Endothelial cell of umbilical vein (primary cell): Measurements from ENCODE around the gene SMAD2. TPM values are rescaled to one million over a fixed set of nuclear protein-coding genes. Genes with fewer than 3 reads are reported as not detected.

Experiments used
- BruUV-seq: library from RNA; stranded (reverse); fragments of 400-500 nt; replicated peaks from 2 replicates; lab custom pipeline; 2021; lab: Mats Ljungman, UMichigan
- CTCF ChIA-PET: fragments of 300-600, 350-600 bp; sonication (Branson Sonifier 250); formaldehyde crosslinking; loops from one replicate; lab custom pipeline; 2021; ENCODE audit warnings: antibody characterized with exemption, inconsistent platforms; lab: Charles Lee
- POLR2A ChIA-PET: fragments of 300-600, 350-600 bp; sonication (Branson Sonifier 250); formaldehyde crosslinking; loops from one replicate; lab custom pipeline; 2021; ENCODE audit warnings: antibody characterized with exemption, inconsistent platforms; lab: Charles Lee
- DNase-seq: peaks from one replicate; pipeline ENCODE4 v3.0.0-alpha.2; 2011; ENCODE audit warnings: low read depth, low spot score
- FAIRE-seq: peaks from 2 replicates; lab custom pipeline; 2011; peaks lifted over from hg19 to GRCh38; lab: Jason Lieb, UNC
- H2AFZ ChIP-seq: 2 replicates; pipeline ENCODE4 v1.6.0; 2012; ENCODE audit warnings: low read depth, low read length, control low read depth, inconsistent platforms
- H3K27ac ChIP-seq: 2 replicates; pipeline ENCODE4 v1.5.1; 2011; ENCODE audit warnings: low read depth, mild to moderate bottlenecking, control low read depth, low read length, moderate library complexity; ENCODE audit not compliant: insufficient read depth
- H3K27me3 ChIP-seq, 2 experiments: 2 replicates each; pipeline versions ENCODE4 v1.6.0 to v1.6.1; 2011; ENCODE audit warnings: low read length in 2 of 2, mixed read lengths in 1 of 2; ENCODE audit not compliant: control insufficient read depth in 2 of 2, insufficient read depth in 2 of 2
- H3K36me3 ChIP-seq, 2 experiments: 2 replicates in 1 of 2; 3 replicates in 1 of 2; pipeline ENCODE4 v1.5.1; 2011; ENCODE audit warnings: low read length in 2 of 2, mild to moderate bottlenecking in 1 of 2, moderate library complexity in 1 of 2; ENCODE audit not compliant: control insufficient read depth in 2 of 2, insufficient read depth in 2 of 2; ENCODE audit errors: extremely low read depth in 1 of 2
- H3K4me1 ChIP-seq: 3 replicates; pipeline ENCODE4 v1.5.1; 2011; ENCODE audit warnings: mild to moderate bottlenecking, low read length; ENCODE audit not compliant: control insufficient read depth, insufficient read depth; ENCODE audit errors: extremely low read depth
- H3K4me2 ChIP-seq: 2 replicates; pipeline ENCODE4 v1.6.1; 2011; ENCODE audit warnings: low read length, control low read depth, mixed read lengths; ENCODE audit not compliant: insufficient read depth
- H3K4me3 ChIP-seq, 3 experiments: fragments of 200-600 bp in 1 of 3; sonication (generic), shearing (Covaris generic) in 1 of 3; replicated peaks in 1 of 3; 2 replicates each; pipeline ENCODE4 v1.5.1; 2011 to 2016; ENCODE audit warnings: control low read depth in 3 of 3, low read length in 3 of 3, mild to moderate bottlenecking in 2 of 3, inconsistent platforms in 1 of 3, low read depth in 1 of 3, moderate library complexity in 1 of 3; ENCODE audit not compliant: insufficient read depth in 1 of 3
- H3K79me2 ChIP-seq: 2 replicates; pipeline ENCODE4 v1.6.0; 2012; ENCODE audit warnings: low read length, inconsistent platforms; ENCODE audit not compliant: control insufficient read depth, insufficient read depth
- H3K9ac ChIP-seq: replicated peaks from 2 replicates; pipeline ENCODE3; 2011; ENCODE audit warnings: low read length, control low read depth; ENCODE audit not compliant: insufficient read depth; ENCODE audit errors: extremely low read depth
- H3K9me1 ChIP-seq: replicated peaks from 3 replicates; pipeline ENCODE4 v1.6.0; 2011; ENCODE audit warnings: mild to moderate bottlenecking, low read length; ENCODE audit not compliant: control insufficient read depth, insufficient read depth; ENCODE audit errors: extremely low read depth
- H3K9me3 ChIP-seq: replicated peaks from 2 replicates; pipeline ENCODE4 v1.5.1; 2012; ENCODE audit warnings: low read length, inconsistent platforms; ENCODE audit not compliant: control insufficient read depth, insufficient read depth
- H4K20me1 ChIP-seq: replicated peaks from 2 replicates; pipeline ENCODE3; 2011; ENCODE audit warnings: mild to moderate bottlenecking, low read length; ENCODE audit not compliant: control insufficient read depth, insufficient read depth; ENCODE audit errors: extremely low read depth
- EZH2 ChIP-seq: IDR thresholded peaks from 2 replicates; pipeline ENCODE4 v1.6.1; 2012; ENCODE audit warnings: borderline replicate concordance, low read depth, mild to moderate bottlenecking, moderate library complexity, low read length, inconsistent platforms; ENCODE audit not compliant: severe bottlenecking
- FOS ChIP-seq: IDR thresholded peaks from 2 replicates; pipeline ENCODE4 v1.6.1; 2011; ENCODE audit warnings: mild to moderate bottlenecking, low read length, moderate library complexity, borderline replicate concordance; ENCODE audit not compliant: insufficient read depth
- GATA2 ChIP-seq: IDR thresholded peaks from 2 replicates; pipeline ENCODE4 v1.7.0; 2011; ENCODE audit warnings: low read depth, mild to moderate bottlenecking, moderate library complexity, mixed read lengths, low read length; ENCODE audit not compliant: insufficient read length, insufficient read depth
- JUN ChIP-seq: IDR thresholded peaks from 2 replicates; pipeline ENCODE4 v1.6.1; 2011; ENCODE audit warnings: borderline replicate concordance, low read depth; ENCODE audit not compliant: insufficient read length, insufficient read depth
- MYC ChIP-seq: IDR thresholded peaks from one replicate; pipeline ENCODE4 v1.6.1; 2011; ENCODE audit warnings: mild to moderate bottlenecking, low read depth, low read length
- POLR2A ChIP-seq: IDR thresholded peaks from 2 replicates; pipeline ENCODE4 v1.6.1; 2012; ENCODE audit warnings: low read depth, mild to moderate bottlenecking, control low read depth, low read length
- POLR2AphosphoS5 ChIP-seq: IDR thresholded peaks from 2 replicates; pipeline ENCODE4 v1.6.1; 2012; ENCODE audit warnings: low read depth, mild to moderate bottlenecking, control low read depth, low read length, moderate library complexity; ENCODE audit not compliant: insufficient read depth
- dilution Hi-C: fragments of 300-500 bp; cut with MboI; formaldehyde crosslinking; loops from one replicate; pipeline ENCODE4 v1.15.0; 2019; ENCODE audit warnings: low sequenced_read_pairs; ENCODE audit not compliant: extremely low pct_ligation_motif_present
- intact Hi-C: fragments of 100-400 bp; cut with micrococcal nuclease; formaldehyde crosslinking; loops from one replicate; pipeline ENCODE4 v1.10.0; 2022
- polyA plus RNA-seq, 4 experiments: library from polyadenylated mRNA; depleted of rRNA in 3 of 4; stranded (reverse) in 3 of 4; unstranded in 1 of 4; fragments of >200 nt; gene quantifications; 2 replicates each; pipeline versions ENCODE4 v1.2.1 to v1.2.3, GENCODE V29; 2011 to 2012; ENCODE audit warnings: missing spikeins in 1 of 4
- total RNA-seq: library from RNA; stranded (reverse); gene quantifications from 2 replicates; pipeline ENCODE4 v1.2.3, GENCODE V29; 2021
- TF ChIP-seq, protein P1 (sequence below): IDR thresholded peaks from 2 replicates; pipeline ENCODE4 v1.6.1; 2011; ENCODE audit not compliant: insufficient read depth, insufficient read length
- TF ChIP-seq, protein P2 (sequence below), 2 donors: IDR thresholded peaks; 1 replicate in 1 of 2; 2 replicates in 1 of 2; pipeline ENCODE4 v1.5.1; 2011; ENCODE audit warnings: low read length in 2 of 2, mild to moderate bottlenecking in 2 of 2, moderate library complexity in 2 of 2, control low read depth in 1 of 2, inconsistent platforms in 1 of 2, low read depth in 1 of 2; ENCODE audit not compliant: insufficient read depth in 1 of 2; ENCODE audit errors: extremely low read depth in 1 of 2

Gene SMAD2
- total and polyA plus RNA-seq, 2 donors (not counting 3 experiments of a cell fraction or from before 2014, with no cell fraction given): 40.3 to 123 TPM

DNA sequence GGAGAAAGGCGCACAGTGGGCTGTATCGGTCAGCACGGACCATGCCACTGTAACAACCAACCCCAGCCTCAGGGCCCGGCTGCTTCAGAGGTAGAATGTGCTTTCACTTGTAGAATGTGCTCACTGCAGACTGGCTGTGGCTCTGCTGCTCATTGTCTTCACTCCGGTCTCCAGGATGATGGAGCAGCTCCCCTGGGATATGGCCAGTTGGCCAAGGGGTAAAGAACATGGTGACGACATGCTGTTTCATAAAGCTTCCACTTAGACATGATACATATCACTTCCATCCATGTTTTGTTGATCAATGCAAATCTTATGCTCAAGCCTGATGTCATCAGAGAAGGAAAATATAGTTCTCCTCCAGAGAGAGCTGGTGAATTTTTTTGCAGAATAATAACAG is 127.7 kb downstream of the SMAD2 start:
- no peaks in the 10 kb centered on the region for H3K9me1 ChIP-seq
- no peak overlapping the region for H3K4me2 ChIP-seq
- BruUV-seq: no TSS peak
- H3K4me3 ChIP-seq: no peak overlapping the region
- H3K9ac ChIP-seq: no peak overlapping the region
- intact Hi-C loops: no loop called here
- DNase-seq (no peak), FAIRE-seq (no peak)
- no peaks in the 10 kb centered on the region for H3K4me1 ChIP-seq
- no peak overlapping the region for H3K27ac ChIP-seq
- no peak overlapping the region for H2AFZ ChIP-seq
- peaks cover 0 to 3% of the 10 kb centered on the region in 2 experiments for H3K27me3 ChIP-seq
- H3K9me3 ChIP-seq: no peaks in the 10 kb centered on the region
- H4K20me1 ChIP-seq: no peaks in the 10 kb centered on the region
- ChIA-PET CTCF (no interaction called here), POLR2A (no interaction called here)
- TF ChIP-seq MYC: no peak
- no peak for TF ChIP-seq FOS
- H3K79me2 ChIP-seq: no peaks in the 10 kb centered on the region
- dilution Hi-C loops: no loop called here
- H3K36me3 ChIP-seq: no peaks in the 10 kb centered on the region

GRCh38 chr18:47801817-47802216 is 128.6 kb downstream of the SMAD2 start:
- FAIRE-seq (no peak), DNase-seq (no peak)
- BruUV-seq: no TSS peak
- no peaks in the 10 kb centered on the region for H3K9me3 ChIP-seq
- no peak overlapping the region for H3K9ac ChIP-seq
- H3K9me1 ChIP-seq: no peaks in the 10 kb centered on the region
- intact Hi-C loops: no loop called here
- dilution Hi-C loops: no loop called here
- no peak overlapping the region for H2AFZ ChIP-seq
- no peak overlapping the region for H3K4me2 ChIP-seq
- H3K27me3 ChIP-seq: peaks cover 0 to 3% of the 10 kb centered on the region in 2 experiments
- ChIA-PET CTCF (no interaction called here), POLR2A (no interaction called here)
- no peak for TF ChIP-seq FOS
- TF ChIP-seq MYC: no peak
- TF ChIP-seq JUN: no peak
- no peak for TF ChIP-seq POLR2A
- no peak for TF ChIP-seq POLR2AphosphoS5
- no peak for TF ChIP-seq GATA2
- TF ChIP-seq, protein P1, sequence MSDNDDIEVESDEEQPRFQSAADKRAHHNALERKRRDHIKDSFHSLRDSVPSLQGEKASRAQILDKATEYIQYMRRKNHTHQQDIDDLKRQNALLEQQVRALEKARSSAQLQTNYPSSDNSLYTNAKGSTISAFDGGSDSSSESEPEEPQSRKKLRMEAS: no peak
- TF ChIP-seq, protein P2, sequence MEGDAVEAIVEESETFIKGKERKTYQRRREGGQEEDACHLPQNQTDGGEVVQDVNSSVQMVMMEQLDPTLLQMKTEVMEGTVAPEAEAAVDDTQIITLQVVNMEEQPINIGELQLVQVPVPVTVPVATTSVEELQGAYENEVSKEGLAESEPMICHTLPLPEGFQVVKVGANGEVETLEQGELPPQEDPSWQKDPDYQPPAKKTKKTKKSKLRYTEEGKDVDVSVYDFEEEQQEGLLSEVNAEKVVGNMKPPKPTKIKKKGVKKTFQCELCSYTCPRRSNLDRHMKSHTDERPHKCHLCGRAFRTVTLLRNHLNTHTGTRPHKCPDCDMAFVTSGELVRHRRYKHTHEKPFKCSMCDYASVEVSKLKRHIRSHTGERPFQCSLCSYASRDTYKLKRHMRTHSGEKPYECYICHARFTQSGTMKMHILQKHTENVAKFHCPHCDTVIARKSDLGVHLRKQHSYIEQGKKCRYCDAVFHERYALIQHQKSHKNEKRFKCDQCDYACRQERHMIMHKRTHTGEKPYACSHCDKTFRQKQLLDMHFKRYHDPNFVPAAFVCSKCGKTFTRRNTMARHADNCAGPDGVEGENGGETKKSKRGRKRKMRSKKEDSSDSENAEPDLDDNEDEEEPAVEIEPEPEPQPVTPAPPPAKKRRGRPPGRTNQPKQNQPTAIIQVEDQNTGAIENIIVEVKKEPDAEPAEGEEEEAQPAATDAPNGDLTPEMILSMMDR (IDR thresholded peaks at IDR 0.05; ENCODE audit: extremely low read depth in 1 of 2, insufficient read depth in 1 of 2, low read depth in 1 of 2, low read length in 2 of 2): no peak
- TF ChIP-seq EZH2: no peak
- H4K20me1 ChIP-seq: no peaks in the 10 kb centered on the region
- no peak overlapping the region for H3K4me3 ChIP-seq
- no peaks in the 10 kb centered on the region for H3K79me2 ChIP-seq
- H3K36me3 ChIP-seq: no peaks in the 10 kb centered on the region
- no peaks in the 10 kb centered on the region for H3K4me1 ChIP-seq
- H3K27ac ChIP-seq: no peak overlapping the region
